Astrocyte (in vitro differentiated cells and primary cell): Measurements from ENCODE around the gene SPC25. TPM values are rescaled to one million over a fixed set of nuclear protein-coding genes. Genes with fewer than 3 reads are reported as not detected.

Experiments used
- DNase-seq: peaks from one replicate; pipeline ENCODE4 v3.0.0-alpha.2; 2010; ENCODE audit warnings: low read depth
- FAIRE-seq: peaks from 2 replicates; lab custom pipeline; 2011; peaks lifted over from hg19 to GRCh38; lab: Jason Lieb, UNC
- H2AFZ ChIP-seq: 2 replicates; pipeline ENCODE4 v1.6.0; 2012; ENCODE audit warnings: low read depth, low read length, inconsistent platforms
- H3K27ac ChIP-seq: 2 replicates; pipeline ENCODE4 v1.5.1; 2011; ENCODE audit warnings: low read depth, low read length, inconsistent platforms
- H3K27me3 ChIP-seq: 2 replicates; pipeline ENCODE4 v1.6.0; 2011; ENCODE audit warnings: low read length, inconsistent platforms; ENCODE audit not compliant: insufficient read depth
- H3K36me3 ChIP-seq: 2 replicates; pipeline ENCODE4 v1.5.1; 2011; ENCODE audit warnings: low read length, inconsistent platforms; ENCODE audit not compliant: insufficient read depth
- H3K4me1 ChIP-seq: 2 replicates; pipeline ENCODE4 v1.5.1; 2011; ENCODE audit warnings: low read length, inconsistent platforms; ENCODE audit not compliant: insufficient read depth
- H3K4me2 ChIP-seq: 2 replicates; pipeline ENCODE4 v1.6.0; 2012; ENCODE audit warnings: low read length, inconsistent platforms
- H3K4me3 ChIP-seq: 2 replicates; pipeline ENCODE4 v1.5.1; 2011; ENCODE audit warnings: low read depth, mild to moderate bottlenecking, low read length, inconsistent platforms; ENCODE audit not compliant: insufficient read depth
- H3K79me2 ChIP-seq: 2 replicates; pipeline ENCODE4 v1.6.0; 2012; ENCODE audit warnings: mild to moderate bottlenecking, low read length, inconsistent platforms; ENCODE audit not compliant: insufficient read depth
- H3K9ac ChIP-seq: 2 replicates; pipeline ENCODE4 v1.6.0; 2012; ENCODE audit warnings: mild to moderate bottlenecking, low read length, inconsistent platforms
- H3K9me3 ChIP-seq: 2 replicates; pipeline ENCODE4 v1.5.1; 2012; ENCODE audit warnings: low read depth, mild to moderate bottlenecking, low read length, inconsistent platforms; ENCODE audit not compliant: insufficient read depth
- H4K20me1 ChIP-seq: 2 replicates; pipeline ENCODE4 v1.6.0; 2012; ENCODE audit warnings: low read length, inconsistent platforms; ENCODE audit not compliant: insufficient read depth
- H3K27ac Mint-ChIP-seq: one replicate; pipeline ENCODE4 v1.8.0; 2021; ENCODE audit warnings: mild to moderate bottlenecking, mixed read lengths; ENCODE audit not compliant: unreplicated experiment
- H3K27me3 Mint-ChIP-seq: one replicate; pipeline ENCODE4 v1.8.0; 2021; ENCODE audit warnings: low read depth, mixed read lengths; ENCODE audit not compliant: unreplicated experiment
- H3K36me3 Mint-ChIP-seq: one replicate; pipeline ENCODE4 v1.8.0; 2021; ENCODE audit warnings: low read depth, mixed read lengths; ENCODE audit not compliant: unreplicated experiment
- H3K4me1 Mint-ChIP-seq: one replicate; pipeline ENCODE4 v1.8.0; 2021; ENCODE audit warnings: low read depth, mixed read lengths; ENCODE audit not compliant: unreplicated experiment
- H3K4me3 Mint-ChIP-seq: one replicate; pipeline ENCODE4 v1.8.0; 2021; ENCODE audit warnings: mild to moderate bottlenecking, moderate library complexity, mixed read lengths; ENCODE audit not compliant: unreplicated experiment
- H3K9me3 Mint-ChIP-seq: one replicate; pipeline ENCODE4 v1.8.0; 2021; ENCODE audit warnings: mild to moderate bottlenecking, mixed read lengths; ENCODE audit not compliant: unreplicated experiment
- EZH2 ChIP-seq: IDR thresholded peaks from 2 replicates; pipeline ENCODE4 v1.6.1; 2012; ENCODE audit warnings: mild to moderate bottlenecking, low read length, inconsistent platforms; ENCODE audit not compliant: insufficient read depth
- total RNA-seq: library from RNA; stranded (reverse); gene quantifications from 2 replicates; pipeline ENCODE4 v1.2.1, GENCODE V29; 2021
- TF ChIP-seq, protein P1 (sequence below): IDR thresholded peaks from 2 replicates; pipeline ENCODE4 v1.5.1; 2011; ENCODE audit warnings: low read depth, mild to moderate bottlenecking, inconsistent platforms, low read length, moderate library complexity; ENCODE audit not compliant: insufficient read depth

SPC25 gene
- total RNA-seq, 1 donor from 2014 or later, result 1.6 TPM

DNA sequence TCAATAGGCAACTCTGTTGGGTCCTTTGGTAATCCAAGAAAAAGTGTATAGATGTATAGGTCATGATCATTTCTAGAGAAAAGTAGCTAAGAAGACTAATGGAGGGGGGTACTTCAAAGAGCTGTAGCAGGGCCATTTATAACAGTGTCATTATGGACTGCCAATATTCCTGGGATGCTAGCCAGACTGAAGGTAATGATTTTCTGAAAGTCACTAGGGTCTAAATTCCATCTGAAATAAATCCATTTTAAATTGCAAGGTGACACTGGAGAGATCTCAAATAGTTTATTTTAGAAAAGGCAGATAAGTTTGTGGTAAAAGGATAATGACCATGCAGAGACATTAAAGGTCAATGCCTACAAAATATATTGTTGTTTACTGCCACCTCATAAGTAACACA lies 4.5 kb upstream of the SPC25 start:
- Histone ChIP-seq H2AFZ (no peak overlapping the region), H3K79me2 (peaks cover 5% of the 10 kb centered on the region), H3K36me3 (no peaks in the 10 kb centered on the region), H3K9me3 (no peaks in the 10 kb centered on the region), H3K27me3 (no peaks in the 10 kb centered on the region), H3K4me2 (no peak overlapping the region), H3K4me1 (no peaks in the 10 kb centered on the region), H3K4me3 (no peak overlapping the region), H3K27ac (no peak overlapping the region), H4K20me1 (no peaks in the 10 kb centered on the region), H3K9ac (no peak overlapping the region)
- H3K36me3 Mint-ChIP-seq, result no peaks in the 10 kb centered on the region
- H3K9me3 Mint-ChIP-seq, result no peaks in the 10 kb centered on the region
- H3K27me3 Mint-ChIP-seq, result peaks cover 8% of the 10 kb centered on the region
- no peak for FAIRE-seq
- no peak for DNase-seq
- no peak overlapping the region for H3K27ac Mint-ChIP-seq
- TF ChIP-seq EZH2, result no peak
- TF ChIP-seq, protein P1, sequence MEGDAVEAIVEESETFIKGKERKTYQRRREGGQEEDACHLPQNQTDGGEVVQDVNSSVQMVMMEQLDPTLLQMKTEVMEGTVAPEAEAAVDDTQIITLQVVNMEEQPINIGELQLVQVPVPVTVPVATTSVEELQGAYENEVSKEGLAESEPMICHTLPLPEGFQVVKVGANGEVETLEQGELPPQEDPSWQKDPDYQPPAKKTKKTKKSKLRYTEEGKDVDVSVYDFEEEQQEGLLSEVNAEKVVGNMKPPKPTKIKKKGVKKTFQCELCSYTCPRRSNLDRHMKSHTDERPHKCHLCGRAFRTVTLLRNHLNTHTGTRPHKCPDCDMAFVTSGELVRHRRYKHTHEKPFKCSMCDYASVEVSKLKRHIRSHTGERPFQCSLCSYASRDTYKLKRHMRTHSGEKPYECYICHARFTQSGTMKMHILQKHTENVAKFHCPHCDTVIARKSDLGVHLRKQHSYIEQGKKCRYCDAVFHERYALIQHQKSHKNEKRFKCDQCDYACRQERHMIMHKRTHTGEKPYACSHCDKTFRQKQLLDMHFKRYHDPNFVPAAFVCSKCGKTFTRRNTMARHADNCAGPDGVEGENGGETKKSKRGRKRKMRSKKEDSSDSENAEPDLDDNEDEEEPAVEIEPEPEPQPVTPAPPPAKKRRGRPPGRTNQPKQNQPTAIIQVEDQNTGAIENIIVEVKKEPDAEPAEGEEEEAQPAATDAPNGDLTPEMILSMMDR, result no peak
- no peaks in the 10 kb centered on the region for H3K4me1 Mint-ChIP-seq
- no peak overlapping the region for H3K4me3 Mint-ChIP-seq

DNA sequence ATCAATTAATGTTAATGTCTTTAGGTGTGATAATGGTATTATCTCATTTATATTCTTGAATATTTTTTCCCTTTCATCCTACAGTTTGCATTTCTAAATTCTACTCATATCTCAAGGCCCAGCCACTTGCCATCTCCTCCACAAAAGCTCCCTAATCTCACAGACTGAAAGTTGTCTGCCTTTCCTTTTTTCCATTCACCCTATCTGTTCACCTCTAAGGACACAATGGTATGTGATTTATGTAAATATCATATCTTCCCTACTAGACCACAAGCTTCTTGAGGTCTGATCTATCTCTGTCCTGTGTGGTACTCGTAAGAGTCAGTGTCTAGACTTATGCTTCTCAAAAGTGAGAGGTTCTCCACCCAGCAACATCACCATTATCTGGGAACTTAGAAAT lies 3.9 kb upstream of the SPC25 start:
- Mint-ChIP-seq H3K36me3 (no peaks in the 10 kb centered on the region), H3K4me1 (no peaks in the 10 kb centered on the region), H3K27ac (no peak overlapping the region), H3K27me3 (peaks cover 8% of the 10 kb centered on the region), H3K4me3 (no peak overlapping the region), H3K9me3 (no peaks in the 10 kb centered on the region)
- Histone ChIP-seq H3K9me3 (no peaks in the 10 kb centered on the region), H2AFZ (no peak overlapping the region), H3K4me1 (no peaks in the 10 kb centered on the region), H3K36me3 (no peaks in the 10 kb centered on the region), H3K4me2 (no peak overlapping the region), H3K4me3 (no peak overlapping the region), H3K79me2 (peaks cover 11% of the 10 kb centered on the region), H3K9ac (no peak overlapping the region), H3K27me3 (no peaks in the 10 kb centered on the region), H3K27ac (no peak overlapping the region), H4K20me1 (no peaks in the 10 kb centered on the region)
- TF ChIP-seq, protein P1, result no peak
- no peak for TF ChIP-seq EZH2
- FAIRE-seq (no peak), DNase-seq (no peak)

DNA sequence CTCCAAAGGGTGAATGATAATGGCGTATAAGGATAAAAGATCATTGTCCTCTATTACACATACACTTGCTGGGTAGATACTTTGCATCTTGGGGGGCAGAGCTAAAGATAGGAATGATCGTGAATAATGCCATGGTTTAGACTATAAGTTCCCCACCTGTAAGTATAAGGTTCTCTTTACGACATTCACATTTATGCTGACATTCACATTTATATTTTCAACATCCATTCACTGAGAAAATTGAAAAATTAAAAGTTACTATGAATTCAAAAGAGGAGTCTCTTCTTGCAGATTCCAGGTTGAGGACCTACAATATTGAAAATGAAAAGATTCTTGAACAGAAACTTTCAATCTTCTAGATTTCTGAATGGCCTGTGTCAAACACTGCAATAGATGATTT lies 2.1 kb upstream of the SPC25 start:
- TF ChIP-seq, protein P1, result no peak
- TF ChIP-seq EZH2, result no peak
- Mint-ChIP-seq H3K27ac (no peak overlapping the region), H3K4me1 (no peaks in the 10 kb centered on the region)

More for the DNA sequence above, 2.1 kb upstream of the SPC25 start:
- no peak overlapping the region for H3K4me3 Mint-ChIP-seq
- Histone ChIP-seq H2AFZ (no peak overlapping the region), H3K27me3 (no peaks in the 10 kb centered on the region), H3K9ac (no peak overlapping the region), H3K79me2 (peaks cover 15% of the 10 kb centered on the region), H3K36me3 (no peaks in the 10 kb centered on the region), H3K9me3 (no peaks in the 10 kb centered on the region), H3K4me1 (no peaks in the 10 kb centered on the region), H3K4me2 (no peak overlapping the region), H4K20me1 (no peaks in the 10 kb centered on the region), H3K4me3 (no peak overlapping the region), H3K27ac (no peak overlapping the region)
- H3K27me3 Mint-ChIP-seq, result peaks cover 8% of the 10 kb centered on the region
- H3K36me3 Mint-ChIP-seq, result no peaks in the 10 kb centered on the region
- no peaks in the 10 kb centered on the region for H3K9me3 Mint-ChIP-seq
- DNase-seq (no peak), FAIRE-seq (no peak)
